GM19240 (cell line): ENCODE measurements around the gene CTNND1.
"Not testable (repeated sequence)": the region's sequence is repeated elsewhere in the genome, so short reads cannot be mapped to it uniquely, and the experiment has no call there.

ENCODE experiments used
- DNase-seq: peaks from one replicate; pipeline ENCODE4 v3.0.0; 2011; ENCODE audit warnings: low spot score; ENCODE audit not compliant: insufficient read length

CTNND1 gene

GRCh38 chr11:57761301-57762234 lies at the start of gene CTNND1:
CTNND1 (plus strand) TSS chr11:57761802; CDS start chr11:57791479, 29,677 bp downstream.
- peak; percentile 51 for DNase-seq

GRCh38 chr11:57712256-57713150 lies 49.1 kb upstream of the CTNND1 start, which contains the start of gene TMX2:
TMX2 (plus strand) TSS chr11:57712593; CDS start chr11:57712619, 26 bp downstream.
- DNase-seq: peak; percentile 80

GRCh38 chr11:57713835-57714234 lies 47.8 kb upstream of the CTNND1 start:
- no peak for DNase-seq

GRCh38 chr11:57716726-57717125 lies 44.9 kb upstream of the CTNND1 start:
- DNase-seq: not testable (repeated sequence)

GRCh38 chr11:57727185-57727584 lies 34.4 kb upstream of the CTNND1 start:
- no peak for DNase-seq

- no peak for DNase-seq
Measured at GRCh38 chr11:57728829-57729228, 32.8 kb upstream of the CTNND1 start.

GRCh38 chr11:57729479-57729878 lies 32.1 kb upstream of the CTNND1 start:
- no peak for DNase-seq

GRCh38 chr11:57732661-57733060 lies 28.9 kb upstream of the CTNND1 start:
- no peak for DNase-seq

- DNase-seq: no peak
Measured at GRCh38 chr11:57735619-57736298, 25.8 kb upstream of the CTNND1 start.

- peak; percentile 87 for DNase-seq
Measured at GRCh38 chr11:57741132-57742086, 20.2 kb upstream of the CTNND1 start, which contains the start of gene SELENOH. SELENOH (plus strand) TSS chr11:57741491; CDS start chr11:57741596, 105 bp downstream.

GRCh38 chr11:57742087-57742452 lies 19.5 kb upstream of the CTNND1 start:
- DNase-seq: no peak

- DNase-seq: no peak
Measured at GRCh38 chr11:57744357-57744756, 17.2 kb upstream of the CTNND1 start.

GRCh38 chr11:57745206-57745605 lies 16.4 kb upstream of the CTNND1 start:
- no peak for DNase-seq

GRCh38 chr11:57746920-57747319 lies 14.7 kb upstream of the CTNND1 start:
- no peak for DNase-seq

GRCh38 chr11:57751176-57751575 lies 10.4 kb upstream of the CTNND1 start:
- no peak for DNase-seq

- no peak for DNase-seq
Measured at GRCh38 chr11:57751676-57752253, 9.8 kb upstream of the CTNND1 start, which contains the start of gene BTBD18. BTBD18 (minus strand) TSS chr11:57751819; CDS start chr11:57751188, 631 bp downstream.

GRCh38 chr11:57752954-57753353 lies 8.6 kb upstream of the CTNND1 start:
- DNase-seq: no peak

GRCh38 chr11:57758174-57758573 lies 3.4 kb upstream of the CTNND1 start:
- DNase-seq: no peak

- DNase-seq: no peak
Measured at GRCh38 chr11:57762235-57762861, 746 bp downstream of the CTNND1 start.
